Liver (tissue), 3 donors: Measurements from ENCODE around the gene ETV6.

Experiments used
- FOXA2 ChIP-seq: IDR thresholded peaks from 2 replicates; pipeline ENCODE4 v1.6.1; 2016; ENCODE audit warnings: antibody characterized with exemption
- JUND ChIP-seq, 2 donors: IDR thresholded peaks; 2 replicates each; pipeline ENCODE4 v1.6.1; 2016; ENCODE audit warnings: antibody characterized with exemption in 2 of 2
- RAD21 ChIP-seq, 2 donors: IDR thresholded peaks; 2 replicates each; pipeline ENCODE4 v1.6.1; 2016; ENCODE audit warnings: antibody characterized with exemption in 2 of 2, mild to moderate bottlenecking in 2 of 2
- RXRA ChIP-seq, 2 donors: IDR thresholded peaks; 2 replicates each; pipeline ENCODE4 v1.6.1; 2017 to 2018; ENCODE audit warnings: antibody characterized with exemption in 2 of 2, mild to moderate bottlenecking in 1 of 2
- TAF1 ChIP-seq: conservative IDR thresholded peaks from 2 replicates; pipeline ENCODE4 v1.6.1; 2016; ENCODE audit warnings: antibody characterized with exemption, mild to moderate bottlenecking
- YY1 ChIP-seq: IDR thresholded peaks from 2 replicates; pipeline ENCODE4 v1.6.1; 2016; ENCODE audit warnings: antibody characterized with exemption, mild to moderate bottlenecking
- TF ChIP-seq, protein P1 (sequence below): IDR thresholded peaks from 2 replicates; pipeline ENCODE4 v1.6.1; 2016; ENCODE audit warnings: antibody characterized with exemption, mild to moderate bottlenecking
- TF ChIP-seq, protein P2 (sequence below): fragments of 150-350 bp; IDR thresholded peaks from 2 replicates; pipeline ENCODE4 v1.5.1; 2017; ENCODE audit warnings: improper control_type of control experiment, low read depth, low read length; ENCODE audit not compliant: missing input control
- TF ChIP-seq, protein P3 (sequence below): IDR thresholded peaks from 2 replicates; pipeline ENCODE4 v1.6.1; 2016; ENCODE audit warnings: antibody characterized with exemption
- donor health status: healthy.
- donor health status: healthy.

DNA sequence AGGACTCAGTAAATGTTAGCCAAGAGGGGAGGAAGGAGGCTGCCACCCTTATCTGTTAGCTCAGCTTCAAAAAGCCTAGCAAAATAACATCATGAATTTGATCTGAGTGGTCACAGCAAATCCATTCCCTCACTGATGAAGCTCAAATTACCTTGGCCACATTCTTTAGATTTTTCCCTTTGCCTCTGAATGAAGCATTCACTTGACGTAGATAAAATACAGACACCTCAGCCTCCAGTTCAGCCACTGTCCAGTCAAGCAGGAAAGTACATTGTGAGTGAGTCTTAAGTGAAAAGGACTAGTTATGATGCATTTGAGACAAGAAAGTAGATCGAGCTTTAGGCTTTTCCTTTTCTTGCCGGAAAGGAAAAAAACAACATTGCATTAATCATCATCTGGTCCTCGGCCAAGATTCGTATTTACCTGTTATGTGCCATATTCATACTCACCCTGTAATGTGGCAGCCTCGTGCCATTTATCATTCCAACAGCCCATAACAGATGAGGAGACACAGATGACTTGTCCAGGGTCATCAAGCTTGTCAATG lies 146.5 kb downstream of the ETV6 start:
- TF ChIP-seq, protein P1, sequence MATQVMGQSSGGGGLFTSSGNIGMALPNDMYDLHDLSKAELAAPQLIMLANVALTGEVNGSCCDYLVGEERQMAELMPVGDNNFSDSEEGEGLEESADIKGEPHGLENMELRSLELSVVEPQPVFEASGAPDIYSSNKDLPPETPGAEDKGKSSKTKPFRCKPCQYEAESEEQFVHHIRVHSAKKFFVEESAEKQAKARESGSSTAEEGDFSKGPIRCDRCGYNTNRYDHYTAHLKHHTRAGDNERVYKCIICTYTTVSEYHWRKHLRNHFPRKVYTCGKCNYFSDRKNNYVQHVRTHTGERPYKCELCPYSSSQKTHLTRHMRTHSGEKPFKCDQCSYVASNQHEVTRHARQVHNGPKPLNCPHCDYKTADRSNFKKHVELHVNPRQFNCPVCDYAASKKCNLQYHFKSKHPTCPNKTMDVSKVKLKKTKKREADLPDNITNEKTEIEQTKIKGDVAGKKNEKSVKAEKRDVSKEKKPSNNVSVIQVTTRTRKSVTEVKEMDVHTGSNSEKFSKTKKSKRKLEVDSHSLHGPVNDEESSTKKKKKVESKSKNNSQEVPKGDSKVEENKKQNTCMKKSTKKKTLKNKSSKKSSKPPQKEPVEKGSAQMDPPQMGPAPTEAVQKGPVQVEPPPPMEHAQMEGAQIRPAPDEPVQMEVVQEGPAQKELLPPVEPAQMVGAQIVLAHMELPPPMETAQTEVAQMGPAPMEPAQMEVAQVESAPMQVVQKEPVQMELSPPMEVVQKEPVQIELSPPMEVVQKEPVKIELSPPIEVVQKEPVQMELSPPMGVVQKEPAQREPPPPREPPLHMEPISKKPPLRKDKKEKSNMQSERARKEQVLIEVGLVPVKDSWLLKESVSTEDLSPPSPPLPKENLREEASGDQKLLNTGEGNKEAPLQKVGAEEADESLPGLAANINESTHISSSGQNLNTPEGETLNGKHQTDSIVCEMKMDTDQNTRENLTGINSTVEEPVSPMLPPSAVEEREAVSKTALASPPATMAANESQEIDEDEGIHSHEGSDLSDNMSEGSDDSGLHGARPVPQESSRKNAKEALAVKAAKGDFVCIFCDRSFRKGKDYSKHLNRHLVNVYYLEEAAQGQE: no peak
- TF ChIP-seq FOXA2 (no peak), YY1 (no peak), JUND (IDR thresholded peaks at IDR 0.05) (no peak), TAF1 (no peak), RAD21 (IDR thresholded peaks at IDR 0.05) (no peak), RXRA (IDR thresholded peaks at IDR 0.05) (no peak)
- TF ChIP-seq, protein P2, sequence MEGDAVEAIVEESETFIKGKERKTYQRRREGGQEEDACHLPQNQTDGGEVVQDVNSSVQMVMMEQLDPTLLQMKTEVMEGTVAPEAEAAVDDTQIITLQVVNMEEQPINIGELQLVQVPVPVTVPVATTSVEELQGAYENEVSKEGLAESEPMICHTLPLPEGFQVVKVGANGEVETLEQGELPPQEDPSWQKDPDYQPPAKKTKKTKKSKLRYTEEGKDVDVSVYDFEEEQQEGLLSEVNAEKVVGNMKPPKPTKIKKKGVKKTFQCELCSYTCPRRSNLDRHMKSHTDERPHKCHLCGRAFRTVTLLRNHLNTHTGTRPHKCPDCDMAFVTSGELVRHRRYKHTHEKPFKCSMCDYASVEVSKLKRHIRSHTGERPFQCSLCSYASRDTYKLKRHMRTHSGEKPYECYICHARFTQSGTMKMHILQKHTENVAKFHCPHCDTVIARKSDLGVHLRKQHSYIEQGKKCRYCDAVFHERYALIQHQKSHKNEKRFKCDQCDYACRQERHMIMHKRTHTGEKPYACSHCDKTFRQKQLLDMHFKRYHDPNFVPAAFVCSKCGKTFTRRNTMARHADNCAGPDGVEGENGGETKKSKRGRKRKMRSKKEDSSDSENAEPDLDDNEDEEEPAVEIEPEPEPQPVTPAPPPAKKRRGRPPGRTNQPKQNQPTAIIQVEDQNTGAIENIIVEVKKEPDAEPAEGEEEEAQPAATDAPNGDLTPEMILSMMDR: no peak
- TF ChIP-seq, protein P3, sequence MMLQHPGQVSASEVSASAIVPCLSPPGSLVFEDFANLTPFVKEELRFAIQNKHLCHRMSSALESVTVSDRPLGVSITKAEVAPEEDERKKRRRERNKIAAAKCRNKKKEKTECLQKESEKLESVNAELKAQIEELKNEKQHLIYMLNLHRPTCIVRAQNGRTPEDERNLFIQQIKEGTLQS: no peak
